Body of pancreas (tissue), 4 donors: Measurements from ENCODE around the gene HS3ST5. TPM values are rescaled to one million over a fixed set of nuclear protein-coding genes. Genes with fewer than 3 reads are reported as not detected.

Source experiments
- ATAC-seq: fragments of 150-250 bp; one replicate; pipeline ENCODE4 v1.9.1; 2016
- DNase-seq, 4 donors: peaks; one replicate each; pipeline ENCODE4 v3.0.0-alpha.2; 2019
- H3K27ac ChIP-seq, 4 donors: fragments of 200-600 bp; sonication (generic); 1 replicate in 3 of 4; 2 replicates in 1 of 4; pipeline versions ENCODE4 v1.5.1 to v1.6.1; 2016 to 2019; ENCODE audit warnings: mild to moderate bottlenecking in 1 of 4, mixed read lengths in 1 of 4, moderate library complexity in 1 of 4
- H3K27me3 ChIP-seq, 2 donors: fragments of 200-600 bp; sonication (generic); one replicate each; pipeline ENCODE4 v1.6.0; 2016; ENCODE audit warnings: mild to moderate bottlenecking in 1 of 2
- H3K36me3 ChIP-seq, 2 donors: fragments of 200-600 bp; sonication (generic); replicated peaks in 1 of 2; 2 replicates each; pipeline ENCODE4 v1.5.1; 2016; ENCODE audit warnings: low read depth in 2 of 2; ENCODE audit not compliant: insufficient read depth in 1 of 2
- H3K4me1 ChIP-seq: fragments of 200-600 bp; sonication (generic); one replicate; pipeline ENCODE4 v1.6.0; 2016
- H3K4me3 ChIP-seq, 2 donors: fragments of 200-600 bp; sonication (generic); 1 replicate in 1 of 2; 2 replicates in 1 of 2; pipeline ENCODE4 v1.5.1; 2016 to 2019
- H3K9me3 ChIP-seq, 3 donors: fragments of 200-600 bp; sonication (generic); 1 replicate in 2 of 3; 2 replicates in 1 of 3; pipeline ENCODE4 v1.5.1; 2016
- POLR2A ChIP-seq, 3 donors: fragments of 450-650 bp; IDR thresholded peaks; one replicate each; pipeline ENCODE4 v1.6.1; 2016; ENCODE audit warnings: antibody characterized with exemption in 3 of 3, mild to moderate bottlenecking in 2 of 3
- WGBS, 2 donors: methylation state at CpG; one replicate each; pipeline ENCODE4 v1.1.5; 2017; 5-methylcytosine and 5-hydroxymethylcytosine counted together
- intact Hi-C: fragments of 100-400 bp; cut with DNase I; formaldehyde crosslinking; loops from one replicate; pipeline ENCODE4 v1.15.1; 2023
- total RNA-seq, 2 donors: library from RNA; depleted of rRNA; stranded (reverse); fragments of >200 nt; gene quantifications; one replicate each; pipeline ENCODE4 v1.1.0, GENCODE V29; 2016
- TF ChIP-seq, protein P1 (sequence below), 7 experiments: fragments of 450-650 bp in 4 of 7; fragments of 200-600 bp in 3 of 7; sonication (generic) in 3 of 7; IDR thresholded peaks; one replicate each; pipeline ENCODE4 v1.5.1; 2016 to 2019; ENCODE audit warnings: antibody characterized with exemption in 7 of 7

HS3ST5 gene
- total RNA-seq, 2 donors from 2014 or later = 0.26 TPM; not detected in 1

DNA sequence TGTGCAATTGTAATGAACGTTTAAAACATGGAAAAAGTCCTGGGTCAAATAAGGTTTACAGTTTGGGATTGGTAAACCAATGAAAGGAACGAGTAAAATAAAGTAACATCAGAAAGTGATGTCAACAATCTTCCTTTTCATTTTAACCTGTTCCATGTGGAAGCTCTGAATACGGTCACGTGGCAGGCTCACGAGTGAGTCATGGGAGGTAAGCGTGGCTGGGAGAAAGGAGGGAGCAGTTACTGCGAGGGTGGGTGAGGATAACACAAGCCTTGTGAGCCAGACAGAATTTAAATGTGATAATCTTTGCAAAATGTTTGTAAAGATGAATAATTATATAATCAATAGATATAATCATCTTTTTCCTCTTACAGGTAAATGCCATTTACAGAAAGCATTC is 200.6 kb downstream of the HS3ST5 start:
- intact Hi-C loops = no loop called here
- Histone ChIP-seq H3K4me1 (no peaks in the 10 kb centered on the region), H3K9me3 (no peaks in the 10 kb centered on the region), H3K27me3 (no peaks in the 10 kb centered on the region), H3K36me3 (no peaks in the 10 kb centered on the region), H3K27ac (no peak overlapping the region), H3K4me3 (no peak overlapping the region)
- ATAC-seq (no peak), DNase-seq (no peak)
- 72 to 77% methylated on average over 7 of the region's 7 CpGs for WGBS, 2 donors
- TF ChIP-seq, protein P1, sequence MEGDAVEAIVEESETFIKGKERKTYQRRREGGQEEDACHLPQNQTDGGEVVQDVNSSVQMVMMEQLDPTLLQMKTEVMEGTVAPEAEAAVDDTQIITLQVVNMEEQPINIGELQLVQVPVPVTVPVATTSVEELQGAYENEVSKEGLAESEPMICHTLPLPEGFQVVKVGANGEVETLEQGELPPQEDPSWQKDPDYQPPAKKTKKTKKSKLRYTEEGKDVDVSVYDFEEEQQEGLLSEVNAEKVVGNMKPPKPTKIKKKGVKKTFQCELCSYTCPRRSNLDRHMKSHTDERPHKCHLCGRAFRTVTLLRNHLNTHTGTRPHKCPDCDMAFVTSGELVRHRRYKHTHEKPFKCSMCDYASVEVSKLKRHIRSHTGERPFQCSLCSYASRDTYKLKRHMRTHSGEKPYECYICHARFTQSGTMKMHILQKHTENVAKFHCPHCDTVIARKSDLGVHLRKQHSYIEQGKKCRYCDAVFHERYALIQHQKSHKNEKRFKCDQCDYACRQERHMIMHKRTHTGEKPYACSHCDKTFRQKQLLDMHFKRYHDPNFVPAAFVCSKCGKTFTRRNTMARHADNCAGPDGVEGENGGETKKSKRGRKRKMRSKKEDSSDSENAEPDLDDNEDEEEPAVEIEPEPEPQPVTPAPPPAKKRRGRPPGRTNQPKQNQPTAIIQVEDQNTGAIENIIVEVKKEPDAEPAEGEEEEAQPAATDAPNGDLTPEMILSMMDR (IDR thresholded peaks at IDR 0.05) = no peak
- TF ChIP-seq POLR2A (IDR thresholded peaks at IDR 0.05) = no peak

DNA sequence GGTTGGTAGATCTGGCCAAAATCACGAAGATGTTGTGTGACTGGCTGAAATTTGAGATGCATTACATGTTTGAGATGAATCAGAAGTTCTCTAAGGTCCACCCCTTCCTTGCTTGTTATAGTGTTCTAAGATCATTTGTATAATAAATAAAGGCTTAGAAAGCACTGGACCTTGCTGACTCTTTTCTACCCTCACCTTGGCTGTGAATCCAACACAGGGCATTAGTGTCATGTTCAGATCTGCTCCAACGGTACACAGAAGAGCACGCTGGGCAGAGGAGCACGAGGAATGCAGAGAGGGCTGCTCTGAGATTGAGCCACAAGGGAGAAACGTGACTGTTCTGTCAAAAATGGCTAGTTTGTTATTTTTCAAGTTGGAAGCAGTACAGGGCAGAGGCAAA is 202.4 kb downstream of the HS3ST5 start:
- no peak for DNase-seq
- 51 to 54% methylated on average over 5 of the region's 5 CpGs for WGBS, 2 donors

DNA sequence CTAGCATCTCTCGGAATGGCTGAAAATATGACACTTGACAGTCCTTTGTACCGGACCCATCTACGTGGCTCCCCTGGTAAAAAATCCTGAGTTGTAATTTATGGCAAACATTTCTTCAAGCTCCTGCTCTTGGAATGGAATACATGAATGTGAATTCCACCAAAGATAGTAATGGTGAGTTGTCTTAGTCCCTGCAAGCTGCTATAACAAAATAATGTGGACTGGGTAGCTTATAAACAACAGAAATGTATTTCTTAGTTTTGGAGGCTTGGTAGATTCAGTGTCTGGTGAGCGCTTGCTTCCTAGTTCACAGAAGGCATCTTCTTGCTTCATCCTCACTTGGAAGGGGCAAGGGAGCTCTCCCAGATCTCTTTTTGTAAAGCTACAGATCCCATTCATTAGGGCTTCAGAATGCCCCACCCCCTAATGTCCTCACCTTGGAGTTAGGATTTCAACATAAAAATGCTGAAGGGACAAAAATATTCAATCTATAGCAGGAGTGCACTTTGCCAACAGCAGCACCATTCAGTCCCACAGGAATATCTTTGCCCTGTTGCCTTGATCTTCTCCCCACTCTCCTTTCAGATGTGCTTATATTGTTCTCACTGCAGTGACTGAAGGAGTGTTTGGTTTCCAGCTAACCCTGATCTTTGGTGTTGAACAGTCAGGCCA is 204.1 kb downstream of the HS3ST5 start:
- WGBS, 2 donors = 83 to 96% methylated on average over 4 of the region's 4 CpGs
- Histone ChIP-seq H3K36me3 (no peaks in the 10 kb centered on the region), H3K4me3 (no peak overlapping the region), H3K27me3 (no peaks in the 10 kb centered on the region), H3K27ac (no peak overlapping the region), H3K4me1 (no peaks in the 10 kb centered on the region), H3K9me3 (no peaks in the 10 kb centered on the region)
- no peak for TF ChIP-seq POLR2A (IDR thresholded peaks at IDR 0.05)
- TF ChIP-seq, protein P1 (IDR thresholded peaks at IDR 0.05) = no peak
- ATAC-seq (no peak), DNase-seq (no peak)
- intact Hi-C loops = no loop called here

More for the DNA sequence above, 202.4 kb downstream of the HS3ST5 start:
- Histone ChIP-seq H3K4me3 (no peak overlapping the region), H3K36me3 (no peaks in the 10 kb centered on the region), H3K27me3 (no peaks in the 10 kb centered on the region), H3K27ac (no peak overlapping the region), H3K4me1 (no peaks in the 10 kb centered on the region), H3K9me3 (no peaks in the 10 kb centered on the region)
- TF ChIP-seq, protein P1 (IDR thresholded peaks at IDR 0.05) = no peak
- TF ChIP-seq POLR2A (IDR thresholded peaks at IDR 0.05) = no peak
- intact Hi-C loops = no loop called here
- no peak for ATAC-seq

DNA sequence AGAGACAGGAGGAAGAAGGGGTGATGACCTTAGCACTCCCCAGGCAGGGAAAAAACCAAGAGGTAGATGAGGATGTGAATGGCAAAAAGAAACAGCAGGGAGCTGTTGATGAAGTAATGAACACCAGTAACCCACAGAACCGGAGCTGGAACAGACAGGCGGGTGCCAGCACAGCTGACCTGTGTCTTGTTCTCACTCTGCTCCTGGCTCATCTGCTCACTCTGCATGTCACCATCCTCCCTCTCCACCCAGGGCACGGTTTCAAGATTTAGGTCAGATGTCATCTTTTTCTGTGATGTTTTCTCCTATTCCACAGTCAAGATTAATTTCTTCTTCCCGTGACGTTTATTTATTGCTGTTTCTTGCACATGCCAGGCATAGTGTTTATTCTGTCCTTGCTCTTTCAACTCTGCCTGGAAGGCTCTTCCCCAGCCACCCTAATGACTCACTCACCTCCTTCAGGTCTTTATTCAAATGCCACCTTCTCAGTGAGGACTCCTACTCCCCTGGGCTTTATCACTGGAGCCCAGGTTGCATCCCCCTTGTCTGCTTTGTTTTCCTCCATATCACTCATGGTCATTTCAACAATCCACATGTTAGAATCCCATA is 207.4 kb downstream of the HS3ST5 start:
- Histone ChIP-seq H3K4me3 (no peak overlapping the region), H3K36me3 (no peaks in the 10 kb centered on the region), H3K4me1 (no peaks in the 10 kb centered on the region), H3K27me3 (no peaks in the 10 kb centered on the region), H3K9me3 (no peaks in the 10 kb centered on the region), H3K27ac (no peak overlapping the region)
- 42 to 50% methylated on average over 5 of the region's 5 CpGs for WGBS, 2 donors
- TF ChIP-seq POLR2A (IDR thresholded peaks at IDR 0.05) = no peak
- TF ChIP-seq, protein P1 (IDR thresholded peaks at IDR 0.05) = no peak
- intact Hi-C loops = no loop called here
- DNase-seq (no peak), ATAC-seq (no peak)

DNA sequence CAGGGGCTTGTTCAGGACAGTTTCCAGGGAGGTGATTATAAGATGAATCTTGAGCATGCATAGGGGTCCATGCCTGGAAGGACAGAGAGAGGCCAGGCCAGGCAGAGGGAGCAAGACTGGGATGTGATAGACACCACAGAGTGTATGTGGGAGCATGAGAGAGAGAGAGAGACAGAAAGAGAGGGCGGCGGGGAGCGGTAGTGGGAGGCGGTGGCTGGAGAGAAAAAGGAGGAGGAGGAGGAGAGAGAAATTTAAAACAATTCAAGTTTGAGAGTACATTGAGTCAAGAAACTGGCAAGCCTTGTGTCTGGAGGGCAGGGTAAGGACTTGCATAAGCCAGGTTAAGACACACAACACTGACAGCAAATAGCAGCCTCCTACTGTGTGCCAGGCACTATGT is 209.0 kb downstream of the HS3ST5 start:
- no peak overlapping the region for H3K27ac ChIP-seq
- no peaks in the 10 kb centered on the region for H3K36me3 ChIP-seq
- intact Hi-C loops = no loop called here
- H3K27me3 ChIP-seq = no peaks in the 10 kb centered on the region
- WGBS, 2 donors = 93 to 94% methylated on average over 4 of the region's 4 CpGs
- ATAC-seq (no peak), DNase-seq (no peak)
- no peaks in the 10 kb centered on the region for H3K9me3 ChIP-seq
- TF ChIP-seq POLR2A (IDR thresholded peaks at IDR 0.05) = no peak
- TF ChIP-seq, protein P1 (IDR thresholded peaks at IDR 0.05) = no peak
- H3K4me1 ChIP-seq = no peaks in the 10 kb centered on the region
- no peak overlapping the region for H3K4me3 ChIP-seq
